ENCODE results near the gene XRCC5. TPM values are rescaled to one million over a fixed set of nuclear protein-coding genes. Genes with fewer than 3 reads are reported as not detected.
"Not testable (repeated sequence)": the region's sequence is repeated elsewhere in the genome, so short reads cannot be mapped to it uniquely, and the experiment has no call there.

The XRCC5 gene
- total and polyA plus RNA-seq, 10 donors, result 63.5 to 252 (median 179) TPM

- peaks cover 2 to 36% (median 16%) of the 10 kb centered on the region in 6 donors for H3K4me1 ChIP-seq
- intact Hi-C loops (cut with DNase I; ENCODE audit: low total_unique reads), result no loop called here
- H3K4me3 ChIP-seq, result no peak overlapping the region
- no peak overlapping the region for H3K27ac ChIP-seq
- WGBS, 5 donors, result 93 to 96% (median 95%) methylated on average over 6 of the region's 6 CpGs
- TF ChIP-seq POLR2AphosphoS5 (IDR thresholded peaks at IDR 0.05) (no peak), POLR2A (IDR thresholded peaks at IDR 0.05) (no peak), CTCF (IDR thresholded peaks at IDR 0.05 in 8 of 11, conservative IDR thresholded peaks at IDR 0.05 in 3 of 11) (no peak)
- peaks cover 0 to 5% (median 0%) of the 10 kb centered on the region in 8 donors for H3K9me3 ChIP-seq
- no peaks in the 10 kb centered on the region for H3K27me3 ChIP-seq (replicated peaks in 1 of 7)
- DNase-seq, result no peak
- peaks cover 0 to 43% (median 0%) of the 10 kb centered on the region in 6 donors for H3K36me3 ChIP-seq
Observed at GRCh38 chr2:216075510-216076485, 33.4 kb upstream of the XRCC5 start.

GRCh38 chr2:216078776-216079175 is 30.4 kb upstream of the XRCC5 start:
- no peak for TF ChIP-seq POLR2A (IDR thresholded peaks at IDR 0.05)
- no peak for TF ChIP-seq CTCF (IDR thresholded peaks at IDR 0.05 in 8 of 11, conservative IDR thresholded peaks at IDR 0.05 in 3 of 11)
- TF ChIP-seq POLR2AphosphoS5 (IDR thresholded peaks at IDR 0.05), result no peak
- intact Hi-C loops (cut with DNase I; ENCODE audit: low total_unique reads), result no loop called here
- H3K4me1 ChIP-seq, result peaks cover 11 to 65% (median 41%) of the 10 kb centered on the region in 6 donors

DNA sequence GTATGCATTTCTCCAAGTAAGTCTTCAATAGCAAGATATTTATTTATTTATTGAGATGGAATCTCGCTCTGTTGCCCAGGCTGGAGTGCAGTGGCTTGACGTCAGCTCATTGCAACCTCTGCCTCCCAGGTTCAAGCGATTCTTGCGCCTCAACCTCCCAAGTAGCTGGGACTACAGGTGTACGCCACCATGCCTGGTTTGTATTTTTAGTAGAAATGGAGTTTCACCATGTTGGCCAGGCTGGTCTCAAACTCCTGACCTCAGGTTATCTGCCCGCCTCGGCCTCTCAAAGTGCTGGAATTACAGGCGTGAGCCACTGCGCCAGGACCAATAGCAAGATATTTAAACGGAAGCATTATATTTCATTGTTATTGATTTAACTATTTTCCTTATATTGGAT is 29.1 kb upstream of the XRCC5 start:
- intact Hi-C loops (cut with DNase I; ENCODE audit: low total_unique reads); H3K27ac ChIP-seq; H3K27me3 ChIP-seq (replicated peaks in 1 of 7); DNase-seq; H3K9me3 ChIP-seq; H3K4me3 ChIP-seq: not testable (repeated sequence)
- 97 to 98% (median 97%) methylated on average over 10 of the region's 10 CpGs for WGBS, 5 donors
- Histone ChIP-seq H3K36me3 (peaks cover 0 to 11% (median 0%) of the 10 kb centered on the region in 6 donors), H3K4me1 (peaks cover 16 to 78% (median 53%) of the 10 kb centered on the region in 6 donors)

More at GRCh38 chr2:216078776-216079175, 30.4 kb upstream of the XRCC5 start:
- DNase-seq, result no peak
- WGBS, 5 donors, result 25 to 57% (median 44%) methylated on average over 1 of the region's 1 CpG
- H3K36me3 ChIP-seq, result peaks cover 0 to 19% (median 0%) of the 10 kb centered on the region in 6 donors
- H3K9me3 ChIP-seq, result no peaks in the 10 kb centered on the region
- H3K27me3 ChIP-seq (replicated peaks in 1 of 7), result no peaks in the 10 kb centered on the region
- no peak overlapping the region for H3K4me3 ChIP-seq
- H3K27ac ChIP-seq, result peak overlapping the region in 5 of 8 donors; percentile 26 to 67 (median 50)

DNA sequence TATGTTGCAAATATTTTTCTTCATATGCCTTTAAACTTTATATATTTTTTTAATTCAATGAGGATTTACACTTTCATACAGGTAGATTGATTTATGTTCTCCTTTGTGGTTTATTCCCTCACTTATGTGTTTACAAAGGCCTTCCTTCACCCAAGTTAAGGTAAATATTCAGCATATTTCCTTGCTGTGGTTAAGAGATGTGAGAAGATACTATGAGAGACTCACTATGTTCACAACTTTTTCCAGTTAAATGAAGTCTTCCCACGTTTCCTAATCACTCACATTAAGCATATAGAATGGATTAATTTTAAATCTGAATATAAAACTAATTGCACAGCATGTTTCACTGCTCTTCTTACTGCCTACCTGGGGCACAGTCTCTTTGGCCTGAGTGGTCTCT is 28.1 kb upstream of the XRCC5 start:
- peaks cover 17 to 84% (median 57%) of the 10 kb centered on the region in 6 donors for H3K4me1 ChIP-seq
- H3K36me3 ChIP-seq, result peaks cover 0 to 5% (median 0%) of the 10 kb centered on the region in 6 donors
- DNase-seq, result no peak
- no peaks in the 10 kb centered on the region for H3K27me3 ChIP-seq (replicated peaks in 1 of 7)
- TF ChIP-seq POLR2A (IDR thresholded peaks at IDR 0.05) (no peak), POLR2AphosphoS5 (IDR thresholded peaks at IDR 0.05) (no peak), CTCF (IDR thresholded peaks at IDR 0.05 in 8 of 11, conservative IDR thresholded peaks at IDR 0.05 in 3 of 11) (no peak)
- H3K27ac ChIP-seq, result peak overlapping the region; percentile 44 to 86 (median 76)
- 15 to 45% (median 29%) methylated on average over 1 of the region's 1 CpG for WGBS, 5 donors
- H3K9me3 ChIP-seq, result no peaks in the 10 kb centered on the region
- intact Hi-C loops (cut with DNase I; ENCODE audit: low total_unique reads), result no loop called here
- peak overlapping the region; percentile 52 to 87 (median 71) for H3K4me3 ChIP-seq
